Measurements from ENCODE around the gene PROP1. TPM values are rescaled to one million over a fixed set of nuclear protein-coding genes. Genes with fewer than 3 reads are reported as not detected.

Gene PROP1
- total and polyA plus RNA-seq, 2 of the 4 experiments (the other 2 are of a cell fraction) = not detected

- Histone ChIP-seq H2AK9ac (replicated peaks; ENCODE audit: low read depth, low read length, poor library complexity) (no peak overlapping the region), H2BK5ac (ENCODE audit: low read depth, low read length, poor library complexity, severe bottlenecking) (no peak overlapping the region), H3K4me2 (ENCODE audit: low read depth, low read length) (no peak overlapping the region), H3K14ac (replicated peaks; ENCODE audit: low read depth, low read length) (no peak overlapping the region), H2BK20ac (ENCODE audit: low read depth, low read length) (no peak overlapping the region), H3K27me3 (ENCODE audit: control insufficient read depth, insufficient read depth, low read length) (peaks cover 32% of the 10 kb centered on the region), H4K91ac (ENCODE audit: insufficient read depth, low read depth, low read length) (no peak overlapping the region), H3K4me3 (ENCODE audit: insufficient read depth, low read depth, low read length) (no peak overlapping the region), H3K9ac (ENCODE audit: low read depth, low read length) (no peak overlapping the region), H3K36me3 (ENCODE audit: control insufficient read depth, insufficient read depth, low read length) (no peaks in the 10 kb centered on the region), H3K79me1 (ENCODE audit: low read depth in 1 of 2, low read length in 2 of 2) (no peaks in the 10 kb centered on the region), H3K18ac (ENCODE audit: low read depth, low read length) (no peak overlapping the region), H3K9me1 (ENCODE audit: insufficient read depth, low read length) (no peaks in the 10 kb centered on the region), H3K9me3 (ENCODE audit: control insufficient read depth, insufficient read depth, low read length) (no peaks in the 10 kb centered on the region), H2AK5ac (ENCODE audit: low read depth, low read length) (no peak overlapping the region), H4K8ac (ENCODE audit: low read depth in 2 of 2, low read length in 2 of 2) (no peak overlapping the region), H3K27ac (ENCODE audit: insufficient read depth, low read length) (no peak overlapping the region), H2AFZ (replicated peaks; ENCODE audit: low read length, poor library complexity) (no peak overlapping the region), H4K20me1 (ENCODE audit: insufficient read depth, low read length) (no peaks in the 10 kb centered on the region), H3K4me1 (ENCODE audit: control insufficient read depth, insufficient read depth, low read length) (no peaks in the 10 kb centered on the region), H4K5ac (ENCODE audit: low read depth, low read length) (no peak overlapping the region), H2BK15ac (ENCODE audit: low read depth, low read length) (no peak overlapping the region), H3K23ac (ENCODE audit: low read depth, low read length) (no peak overlapping the region), H3K56ac (ENCODE audit: extremely low read depth, insufficient read depth, low read length) (no peak overlapping the region), H2BK120ac (ENCODE audit: low read depth, low read length) (no peak overlapping the region), H3K4ac (ENCODE audit: low read depth, low read length) (no peak overlapping the region)
- ChIA-PET POLR2A (ENCODE audit: unreplicated experiment) (no interaction called here), CTCF (no interaction called here)
- TF ChIP-seq, protein P1, sequence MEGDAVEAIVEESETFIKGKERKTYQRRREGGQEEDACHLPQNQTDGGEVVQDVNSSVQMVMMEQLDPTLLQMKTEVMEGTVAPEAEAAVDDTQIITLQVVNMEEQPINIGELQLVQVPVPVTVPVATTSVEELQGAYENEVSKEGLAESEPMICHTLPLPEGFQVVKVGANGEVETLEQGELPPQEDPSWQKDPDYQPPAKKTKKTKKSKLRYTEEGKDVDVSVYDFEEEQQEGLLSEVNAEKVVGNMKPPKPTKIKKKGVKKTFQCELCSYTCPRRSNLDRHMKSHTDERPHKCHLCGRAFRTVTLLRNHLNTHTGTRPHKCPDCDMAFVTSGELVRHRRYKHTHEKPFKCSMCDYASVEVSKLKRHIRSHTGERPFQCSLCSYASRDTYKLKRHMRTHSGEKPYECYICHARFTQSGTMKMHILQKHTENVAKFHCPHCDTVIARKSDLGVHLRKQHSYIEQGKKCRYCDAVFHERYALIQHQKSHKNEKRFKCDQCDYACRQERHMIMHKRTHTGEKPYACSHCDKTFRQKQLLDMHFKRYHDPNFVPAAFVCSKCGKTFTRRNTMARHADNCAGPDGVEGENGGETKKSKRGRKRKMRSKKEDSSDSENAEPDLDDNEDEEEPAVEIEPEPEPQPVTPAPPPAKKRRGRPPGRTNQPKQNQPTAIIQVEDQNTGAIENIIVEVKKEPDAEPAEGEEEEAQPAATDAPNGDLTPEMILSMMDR (conservative IDR thresholded peaks at IDR 0.05; ENCODE audit: low read depth, low read length) = no peak
- TF ChIP-seq CHD1 (IDR thresholded peaks at IDR 0.05; ENCODE audit: low read depth, low read length) (no peak), USF2 (IDR thresholded peaks at IDR 0.05; ENCODE audit: low read depth, low read length) (no peak), RCOR1 (IDR thresholded peaks at IDR 0.05; ENCODE audit: insufficient replicate concordance, low read length) (no peak), POLR2A (IDR thresholded peaks at IDR 0.05; ENCODE audit: low read depth, low read length) (no peak), MAZ (IDR thresholded peaks at IDR 0.05; ENCODE audit: borderline replicate concordance, low read depth, low read length) (no peak), ELK1 (IDR thresholded peaks at IDR 0.05; ENCODE audit: borderline replicate concordance, low read depth, low read length) (no peak), MAFK (IDR thresholded peaks at IDR 0.05; ENCODE audit: low read depth, low read length) (no peak)
- DNase-seq (no peak), ATAC-seq (ENCODE audit: low read depth) (no peak)
- BruUV-seq (replicated peaks) = no TSS peak
- 89% methylated on average over 3 of the region's 26 CpGs; no CpG with 5 or more reads in 1 of the 2 experiments for WGBS, 2 experiments (ENCODE audit: extremely low coverage in 2 of 2, insufficient read length in 1 of 2)
- in situ Hi-C loops (cut with MboI; ENCODE audit: low sequenced_read_pairs) (no loop called here), intact Hi-C loops (cut with micrococcal nuclease) (no loop called here), dilution Hi-C loops (cut with HindIII; ENCODE audit: low sequenced_read_pairs, unreplicated experiment) (no loop called here)
Observed at GRCh38 chr5:177981296-177982071, 14.6 kb downstream of the PROP1 start.
